ENCODE data around the gene SNRNP27.
A peak's percentile ranks its signal among the peaks of the same experiment; 100 is the strongest.
"Not testable (repeated sequence)": the region's sequence is repeated elsewhere in the genome, so short reads cannot be mapped to it uniquely, and the experiment has no call there.

SNRNP27 gene

DNA sequence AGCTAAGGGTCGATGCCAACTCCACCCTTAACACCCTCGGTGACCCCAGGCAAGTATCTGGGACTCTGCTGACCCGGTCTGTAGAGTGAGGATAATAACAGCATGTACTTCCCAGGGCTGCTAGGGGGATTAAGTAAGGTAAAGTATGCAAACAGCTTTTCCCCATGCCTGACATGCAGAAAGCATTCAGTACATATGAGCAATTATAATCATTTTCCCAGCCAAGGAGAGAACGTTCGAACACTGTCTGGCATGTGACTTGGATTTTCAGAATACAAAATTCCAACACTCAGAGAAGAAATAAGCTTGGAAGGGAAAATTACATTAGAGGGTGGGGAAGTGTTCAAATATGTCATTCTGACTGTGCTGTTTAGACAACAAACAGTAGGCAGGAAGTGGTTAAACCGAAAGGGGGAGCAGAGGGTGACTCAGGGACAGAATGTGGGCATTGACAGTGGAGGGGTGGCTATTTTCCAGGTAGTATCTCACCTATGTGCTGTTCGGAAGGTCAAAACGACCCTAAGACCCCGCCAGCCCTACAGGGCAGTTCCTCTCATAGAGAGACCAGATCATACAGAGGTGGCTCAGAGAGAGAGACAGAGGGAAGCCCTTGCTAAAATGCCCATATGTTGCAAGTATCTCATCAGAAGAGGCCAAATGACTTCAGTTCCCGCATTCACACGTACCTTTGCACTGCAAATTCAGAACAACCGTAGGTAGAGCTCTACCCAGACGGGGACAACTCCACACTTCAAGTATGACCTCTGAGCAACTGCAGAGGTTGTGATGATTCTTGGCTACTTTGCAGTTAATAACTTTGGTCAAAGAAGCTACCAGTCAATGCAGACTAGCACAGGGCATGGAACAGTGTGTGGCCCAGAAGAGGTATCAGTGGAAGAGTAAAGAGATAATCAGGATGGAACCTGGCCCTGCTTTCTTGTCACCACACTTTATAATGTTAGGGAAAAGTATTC, 52.9 kb downstream of the SNRNP27 start:
- no peak for DNase-seq (ENCODE audit: low spot score)

DNA sequence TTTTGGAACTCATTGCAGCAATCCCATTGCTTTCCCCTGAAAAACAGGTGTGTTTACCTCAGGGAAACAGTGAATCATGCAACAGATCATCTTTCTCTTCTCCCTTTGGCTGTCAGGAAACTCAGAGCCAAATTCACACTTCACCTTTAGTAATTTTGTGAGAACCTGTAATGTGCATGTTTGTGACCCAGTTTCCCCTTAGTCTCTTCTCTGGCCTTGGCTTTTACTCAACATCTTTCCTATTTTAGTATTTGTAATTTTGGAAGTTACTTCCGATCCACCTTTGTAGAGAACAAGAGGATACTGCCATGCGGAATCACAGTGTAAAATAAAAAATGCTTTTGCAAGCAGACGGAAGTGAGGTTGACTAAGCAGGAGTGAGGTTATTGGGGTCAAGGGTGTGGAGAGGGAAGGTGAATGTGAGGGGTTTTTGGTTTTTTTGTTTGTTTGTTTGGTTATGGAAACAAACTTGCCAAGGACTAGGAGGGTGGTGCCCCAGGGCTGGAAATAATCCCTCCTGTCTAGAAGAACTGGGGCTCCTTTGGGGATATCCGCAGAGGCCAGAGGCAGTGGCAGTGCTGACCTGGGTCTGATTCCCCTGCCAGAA, 53.7 kb downstream of the SNRNP27 start:
- no peak for DNase-seq (ENCODE audit: low spot score)

DNA sequence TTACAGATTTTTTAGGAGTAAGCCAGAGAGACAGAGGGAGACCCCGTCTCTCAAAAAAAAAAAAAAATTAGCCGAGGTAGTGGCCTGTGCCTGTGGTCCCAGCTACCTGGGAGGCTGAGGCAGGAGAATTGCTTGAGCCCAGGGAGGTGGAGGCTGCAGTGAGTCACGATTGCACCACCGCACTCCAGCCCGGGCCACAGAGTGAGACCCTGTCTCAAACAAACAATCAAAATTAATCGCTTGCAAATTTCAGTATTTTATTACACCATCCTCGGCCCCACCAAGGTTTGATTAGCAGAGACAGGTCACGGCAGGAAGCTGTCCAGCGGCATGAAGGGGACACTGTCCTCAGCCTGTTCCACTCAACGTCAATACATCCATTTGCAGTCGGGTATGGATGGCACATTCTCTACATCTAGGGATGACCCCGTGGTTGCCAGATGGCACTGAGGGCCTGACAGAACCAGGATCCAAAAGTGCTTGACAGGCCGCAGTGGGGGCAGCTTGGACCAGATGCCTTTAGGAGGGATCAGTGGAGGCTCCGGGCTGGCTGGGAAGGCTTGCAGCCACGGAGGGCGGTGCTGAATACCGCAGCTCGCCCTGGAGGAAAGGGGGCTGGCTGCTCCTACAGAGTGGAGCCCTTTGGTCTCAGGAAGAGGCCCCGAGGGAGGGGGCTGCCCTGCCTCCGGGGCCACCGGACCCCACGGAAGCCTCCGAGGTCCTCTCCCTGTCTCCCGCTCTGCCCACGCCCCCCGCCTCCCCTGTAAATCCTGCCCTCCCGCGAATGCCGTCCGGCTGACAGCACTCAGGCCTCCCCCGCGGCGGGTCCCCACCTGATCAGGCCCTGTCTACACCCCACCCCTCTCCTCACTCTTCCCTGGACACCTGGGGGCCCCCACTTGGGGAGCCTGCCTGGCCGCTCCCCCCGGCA, 54.5 kb downstream of the SNRNP27 start:
- DNase-seq (ENCODE audit: low spot score) = peak; percentile 80

DNA sequence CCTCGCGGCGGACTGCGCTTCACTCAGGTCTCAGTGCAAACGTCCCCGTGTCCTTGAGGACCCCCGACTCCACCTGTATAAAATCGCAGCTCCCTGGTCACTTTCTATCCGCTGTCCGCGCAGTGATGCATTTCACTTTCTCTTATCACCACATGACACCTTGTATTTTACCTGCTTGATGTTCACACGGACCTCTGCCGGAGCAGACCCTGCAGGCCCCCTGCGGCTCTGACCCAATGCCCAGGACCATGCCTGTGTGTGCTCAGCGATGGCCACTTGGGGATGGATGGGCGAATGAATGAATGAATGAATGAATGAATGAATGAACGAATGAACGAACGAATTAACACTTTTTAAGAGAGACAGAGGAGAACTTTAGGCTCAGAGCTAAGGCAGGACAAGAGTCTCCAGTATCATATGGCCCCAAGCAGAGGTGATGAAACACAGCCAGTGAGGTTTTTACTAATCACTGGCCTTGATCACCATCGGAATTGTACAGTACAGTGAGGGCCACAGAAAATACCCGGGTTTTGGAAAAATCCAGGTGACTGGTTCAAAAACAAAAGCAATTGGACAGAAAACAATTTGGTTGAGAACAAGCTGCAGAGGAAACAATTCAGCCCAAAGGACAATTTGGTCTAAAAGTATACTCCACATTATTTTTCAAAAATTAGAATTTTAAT, 55.3 kb downstream of the SNRNP27 start:
- no peak for DNase-seq (ENCODE audit: low spot score)

- DNase-seq (ENCODE audit: low spot score) = no peak
These were observed 56.5 kb downstream of the SNRNP27 start for GRCh38 chr2:69950241-69950640.

GRCh38 chr2:69950671-69951070, 56.9 kb downstream of the SNRNP27 start:
- not testable (repeated sequence) for DNase-seq (ENCODE audit: low spot score)

DNA sequence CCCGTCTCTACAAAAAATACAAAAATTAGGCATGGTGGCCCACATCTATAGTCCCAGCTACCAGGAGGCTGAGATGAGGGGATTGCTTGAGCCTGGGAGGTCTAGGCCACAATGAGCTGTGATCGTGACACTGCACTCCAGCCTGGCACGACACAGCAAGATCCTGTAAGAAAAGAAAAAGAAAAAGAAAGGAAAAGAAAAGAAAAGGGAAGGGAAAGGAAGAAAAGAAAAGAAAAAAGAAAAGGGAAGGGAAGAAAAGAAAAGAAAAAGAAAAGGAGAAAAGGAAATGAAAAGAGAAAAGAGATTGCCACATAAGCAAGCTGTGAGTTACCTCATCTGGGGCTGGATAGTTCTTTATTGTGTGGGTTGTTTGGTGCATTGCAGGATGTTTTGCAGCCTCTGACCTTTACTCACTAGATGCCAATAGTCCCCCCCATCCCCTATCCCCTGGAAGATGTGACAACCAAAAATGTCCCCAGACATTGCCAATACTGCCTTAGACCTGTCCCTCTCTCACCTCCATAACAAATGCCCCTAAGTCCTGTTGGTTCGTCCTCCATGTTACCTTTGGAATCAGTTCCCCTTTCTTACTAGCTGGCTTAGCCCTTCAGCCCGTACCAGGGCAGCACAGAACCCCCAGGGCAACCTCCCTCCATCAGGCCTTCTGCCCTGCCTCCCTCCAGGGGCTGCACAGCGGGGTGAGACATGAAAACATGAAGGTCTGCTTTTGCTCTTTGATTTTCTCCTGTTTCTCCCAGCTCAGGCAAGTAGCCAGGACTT, 58.8 kb downstream of the SNRNP27 start:
- no peak for DNase-seq (ENCODE audit: low spot score)

DNA sequence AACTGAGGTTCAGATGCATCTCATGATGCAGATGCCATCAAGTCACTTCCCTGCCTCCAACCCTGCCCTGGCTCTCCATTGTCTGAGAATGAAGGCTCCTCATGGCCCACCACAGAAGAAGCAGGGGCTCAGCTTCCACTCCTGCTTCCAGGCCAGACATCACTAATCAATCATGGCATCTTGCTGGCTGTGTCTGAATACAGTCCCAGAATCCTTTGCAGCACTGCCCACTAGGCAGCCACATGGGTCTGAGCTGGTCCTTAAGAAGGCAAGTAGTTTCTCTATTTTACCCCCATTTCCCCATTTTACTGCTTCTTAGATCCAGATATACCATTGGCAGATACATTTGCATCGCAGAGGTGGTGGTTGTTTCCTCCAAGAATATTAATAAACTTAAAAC, 60.3 kb downstream of the SNRNP27 start:
- no peak for DNase-seq (ENCODE audit: low spot score)

All from cerebellar cortex (tissue), 1 donor.